ENCODE results near the gene MYH16.

The MYH16 gene

GRCh38 chr7:99359465-99360154, 87.0 kb downstream of the MYH16 start:
- no peak for DNase-seq

Data from NCI-H446 (cell line).